Measurements from ENCODE around the gene TMEM74B.

The TMEM74B gene

DNA sequence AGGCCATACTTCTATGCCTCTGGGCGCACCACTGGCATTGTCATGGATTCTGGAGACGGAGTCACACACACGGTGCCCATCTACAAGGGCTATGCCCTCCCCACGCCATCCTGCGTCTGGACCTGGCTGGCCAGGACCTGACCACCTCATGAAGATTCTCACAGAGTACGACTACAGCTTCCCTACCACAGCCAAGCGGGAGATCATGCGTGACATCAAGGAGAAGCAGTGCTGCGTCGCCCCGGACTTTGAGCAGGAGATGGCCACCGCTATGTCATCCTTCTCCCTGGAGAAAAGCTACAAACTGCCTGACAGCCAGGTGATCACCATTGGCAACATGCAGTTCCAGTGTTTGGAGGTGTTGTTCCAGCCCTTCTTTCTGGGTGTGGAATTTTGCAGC is 23.8 kb downstream of the TMEM74B start:
- no peak for TF ChIP-seq EZH2 (IDR thresholded peaks at IDR 0.05; ENCODE audit: borderline replicate concordance, low read length)
- TF ChIP-seq, protein P1, sequence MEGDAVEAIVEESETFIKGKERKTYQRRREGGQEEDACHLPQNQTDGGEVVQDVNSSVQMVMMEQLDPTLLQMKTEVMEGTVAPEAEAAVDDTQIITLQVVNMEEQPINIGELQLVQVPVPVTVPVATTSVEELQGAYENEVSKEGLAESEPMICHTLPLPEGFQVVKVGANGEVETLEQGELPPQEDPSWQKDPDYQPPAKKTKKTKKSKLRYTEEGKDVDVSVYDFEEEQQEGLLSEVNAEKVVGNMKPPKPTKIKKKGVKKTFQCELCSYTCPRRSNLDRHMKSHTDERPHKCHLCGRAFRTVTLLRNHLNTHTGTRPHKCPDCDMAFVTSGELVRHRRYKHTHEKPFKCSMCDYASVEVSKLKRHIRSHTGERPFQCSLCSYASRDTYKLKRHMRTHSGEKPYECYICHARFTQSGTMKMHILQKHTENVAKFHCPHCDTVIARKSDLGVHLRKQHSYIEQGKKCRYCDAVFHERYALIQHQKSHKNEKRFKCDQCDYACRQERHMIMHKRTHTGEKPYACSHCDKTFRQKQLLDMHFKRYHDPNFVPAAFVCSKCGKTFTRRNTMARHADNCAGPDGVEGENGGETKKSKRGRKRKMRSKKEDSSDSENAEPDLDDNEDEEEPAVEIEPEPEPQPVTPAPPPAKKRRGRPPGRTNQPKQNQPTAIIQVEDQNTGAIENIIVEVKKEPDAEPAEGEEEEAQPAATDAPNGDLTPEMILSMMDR (IDR thresholded peaks at IDR 0.05; ENCODE audit: low read length), result no peak

DNA sequence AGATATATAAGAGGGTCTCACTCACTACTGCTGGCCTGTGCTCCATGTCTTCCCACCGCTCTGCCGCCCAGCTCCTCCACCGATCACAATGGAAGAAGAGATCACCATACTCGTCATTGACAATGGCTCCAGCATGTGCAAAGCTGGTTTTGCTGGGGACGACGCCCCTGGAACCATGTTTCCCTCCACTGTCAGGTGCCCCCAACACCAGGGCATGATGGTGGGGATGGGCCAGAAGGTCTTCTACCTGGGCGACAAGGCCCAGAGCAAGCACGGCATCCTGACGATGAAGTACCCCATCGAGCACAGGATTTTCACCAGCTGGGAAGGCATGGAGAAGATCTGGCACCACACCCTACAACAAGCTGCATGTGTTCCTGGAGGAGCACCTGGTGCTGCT is 24.3 kb downstream of the TMEM74B start:
- Histone ChIP-seq H3K4me3 (ENCODE audit: low read depth, low read length, poor library complexity, severe bottlenecking) (no peak overlapping the region), H3K4me1 (ENCODE audit: insufficient read depth, low read length, severe bottlenecking) (peaks cover 9% of the 10 kb centered on the region), H3K27ac (ENCODE audit: low read depth, low read length, poor library complexity, severe bottlenecking) (no peak overlapping the region), H3K4me2 (ENCODE audit: low read length) (no peak overlapping the region), H3K79me2 (ENCODE audit: insufficient read depth, low read length) (no peaks in the 10 kb centered on the region), H2AFZ (ENCODE audit: low read length) (no peak overlapping the region), H3K9ac (ENCODE audit: low read length) (no peak overlapping the region), H3K9me3 (ENCODE audit: low read length) (0 out of 2 replicates have a peak, but pooled peaks cover 2% of the 10 kb centered on the region), H3K27me3 (ENCODE audit: insufficient read depth, low read length) (no peaks in the 10 kb centered on the region), H4K20me1 (ENCODE audit: insufficient read depth, low read length) (no peaks in the 10 kb centered on the region), H3F3A (ENCODE audit: insufficient read depth, low read length) (no peaks in the 10 kb centered on the region), H3K9me2 (ENCODE audit: low read depth, low read length) (no peaks in the 10 kb centered on the region), H3K36me3 (ENCODE audit: insufficient read depth, low read length) (peaks cover 67% of the 10 kb centered on the region)
- TF ChIP-seq, protein P1 (IDR thresholded peaks at IDR 0.05; ENCODE audit: low read length), result no peak
- TF ChIP-seq EZH2 (IDR thresholded peaks at IDR 0.05; ENCODE audit: borderline replicate concordance, low read length), result no peak

More for the DNA sequence above, 23.8 kb downstream of the TMEM74B start:
- Histone ChIP-seq H2AFZ (ENCODE audit: low read length) (no peak overlapping the region), H3K9me2 (ENCODE audit: low read depth, low read length) (no peaks in the 10 kb centered on the region), H3K4me1 (ENCODE audit: insufficient read depth, low read length, severe bottlenecking) (peaks cover 9% of the 10 kb centered on the region), H3K27me3 (ENCODE audit: insufficient read depth, low read length) (no peaks in the 10 kb centered on the region), H3F3A (ENCODE audit: insufficient read depth, low read length) (no peaks in the 10 kb centered on the region), H3K27ac (ENCODE audit: low read depth, low read length, poor library complexity, severe bottlenecking) (no peak overlapping the region), H3K4me3 (ENCODE audit: low read depth, low read length, poor library complexity, severe bottlenecking) (no peak overlapping the region), H3K9me3 (ENCODE audit: low read length) (0 out of 2 replicates have a peak, but pooled peaks cover 2% of the 10 kb centered on the region), H3K9ac (ENCODE audit: low read length) (no peak overlapping the region), H3K36me3 (ENCODE audit: insufficient read depth, low read length) (peaks cover 67% of the 10 kb centered on the region), H4K20me1 (ENCODE audit: insufficient read depth, low read length) (no peaks in the 10 kb centered on the region), H3K4me2 (ENCODE audit: low read length) (no peak overlapping the region), H3K79me2 (ENCODE audit: insufficient read depth, low read length) (no peaks in the 10 kb centered on the region)

DNA sequence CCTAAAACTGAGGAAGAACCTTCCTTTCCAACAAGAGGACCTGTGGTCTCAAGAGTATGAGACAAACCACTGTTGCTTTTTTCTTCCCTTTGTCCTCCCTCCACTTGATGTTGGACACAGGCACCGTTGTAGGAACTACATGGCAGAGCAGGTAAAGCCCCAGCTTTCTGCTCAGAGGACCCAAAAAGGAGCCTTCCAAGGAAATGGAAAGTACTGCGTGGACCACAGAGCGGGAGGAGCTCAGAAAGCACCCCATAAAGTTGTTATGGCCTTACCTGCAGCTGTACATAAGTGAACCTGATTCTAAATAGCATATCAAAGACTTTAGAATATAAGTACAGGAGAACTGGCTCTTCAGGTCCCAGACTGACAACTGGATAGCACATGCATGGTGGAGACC is 29.4 kb downstream of the TMEM74B start:
- no peaks in the 10 kb centered on the region for H3K79me2 ChIP-seq (ENCODE audit: insufficient read depth, low read length)
- no peaks in the 10 kb centered on the region for H3K9me2 ChIP-seq (ENCODE audit: low read depth, low read length)
- no peak overlapping the region for H2AFZ ChIP-seq (ENCODE audit: low read length)
- H3K27ac ChIP-seq (ENCODE audit: low read depth, low read length, poor library complexity, severe bottlenecking), result no peak overlapping the region
- no peak for TF ChIP-seq EZH2 (IDR thresholded peaks at IDR 0.05; ENCODE audit: borderline replicate concordance, low read length)
- TF ChIP-seq, protein P1 (IDR thresholded peaks at IDR 0.05; ENCODE audit: low read length), result no peak
- H3K27me3 ChIP-seq (ENCODE audit: insufficient read depth, low read length), result no peaks in the 10 kb centered on the region
- no peaks in the 10 kb centered on the region for H4K20me1 ChIP-seq (ENCODE audit: insufficient read depth, low read length)
- 0 out of 2 replicates have a peak, but pooled peaks cover 2% of the 10 kb centered on the region for H3K9me3 ChIP-seq (ENCODE audit: low read length)
- H3K4me1 ChIP-seq (ENCODE audit: insufficient read depth, low read length, severe bottlenecking), result no peaks in the 10 kb centered on the region
- H3K4me2 ChIP-seq (ENCODE audit: low read length), result no peak overlapping the region
- H3K9ac ChIP-seq (ENCODE audit: low read length), result no peak overlapping the region
- H3K36me3 ChIP-seq (ENCODE audit: insufficient read depth, low read length), result peaks cover 66% of the 10 kb centered on the region
- no peaks in the 10 kb centered on the region for H3F3A ChIP-seq (ENCODE audit: insufficient read depth, low read length)
- no peak overlapping the region for H3K4me3 ChIP-seq (ENCODE audit: low read depth, low read length, poor library complexity, severe bottlenecking)
